HG03571 (cell line): ENCODE data around the gene LRP11.

Experiments
- ATAC-seq: cut with Tn5 transposase; IDR thresholded peaks from one replicate; pipeline ENCODE4 v1.9.1; 2021; ENCODE audit not compliant: unreplicated experiment

Gene LRP11

GRCh38 chr6:149806127-149806526 lies 58.0 kb downstream of the LRP11 start:
- ATAC-seq, result no peak

DNA sequence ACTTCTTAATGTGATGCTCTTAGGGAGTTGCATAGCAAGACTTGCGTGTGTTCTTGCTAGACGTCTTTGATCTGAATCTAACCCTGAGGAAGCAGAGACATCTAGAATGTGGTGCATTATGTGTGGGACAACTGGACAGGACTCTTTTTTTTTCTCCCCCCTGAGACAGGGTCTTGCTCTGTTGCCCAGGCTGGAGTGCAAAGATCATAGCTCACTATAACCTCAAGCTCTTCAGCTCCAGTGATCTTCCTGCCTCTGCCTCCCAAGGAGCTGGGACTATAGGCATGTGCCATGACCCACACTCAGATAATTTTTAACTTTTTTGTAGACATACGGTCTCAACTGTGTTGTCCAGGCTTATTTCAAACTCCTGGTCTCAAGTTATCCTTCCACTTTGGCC lies 80.6 kb downstream of the LRP11 start:
- ATAC-seq, result no peak

- ATAC-seq, result no peak
Observed at GRCh38 chr6:149782337-149782736, 81.8 kb downstream of the LRP11 start.

GRCh38 chr6:149781715-149782114 lies 82.4 kb downstream of the LRP11 start:
- ATAC-seq, result no peak

DNA sequence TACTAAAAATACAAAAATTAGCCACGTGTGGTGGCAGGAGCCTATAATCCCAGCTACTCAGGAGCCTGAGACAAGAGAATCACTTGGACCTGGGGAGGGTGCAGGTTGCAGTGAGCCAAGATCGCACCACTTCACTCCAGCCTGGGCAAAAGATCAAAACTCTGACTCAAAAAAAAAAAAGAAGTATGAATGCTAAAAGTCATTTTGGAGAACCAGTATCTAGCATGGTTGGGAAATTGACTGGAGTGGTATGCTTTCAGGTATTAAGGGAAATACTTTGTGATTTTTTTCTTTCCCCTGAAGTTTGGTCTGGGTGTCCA lies 84.6 kb downstream of the LRP11 start:
- ATAC-seq, result no peak

DNA sequence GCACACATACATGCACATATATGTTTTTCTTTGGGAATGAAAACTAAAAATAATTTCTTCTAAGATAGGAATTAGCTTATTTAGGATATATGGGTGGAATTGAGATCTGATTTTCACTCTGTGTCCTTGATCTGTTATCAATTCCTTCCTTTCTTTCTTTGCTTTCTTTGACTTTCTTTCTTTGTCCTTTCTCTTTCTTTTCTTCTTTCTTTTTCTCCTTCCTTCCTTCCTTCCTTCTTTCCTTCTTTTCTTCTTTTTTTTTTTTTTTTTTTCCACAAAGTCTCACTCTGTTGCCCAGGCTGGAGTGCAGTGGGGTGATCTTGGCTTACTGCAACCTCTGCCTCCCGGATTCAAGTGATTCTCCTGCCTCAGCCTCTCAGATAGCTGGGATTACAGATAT lies 86.5 kb downstream of the LRP11 start:
- ATAC-seq, result no peak

DNA sequence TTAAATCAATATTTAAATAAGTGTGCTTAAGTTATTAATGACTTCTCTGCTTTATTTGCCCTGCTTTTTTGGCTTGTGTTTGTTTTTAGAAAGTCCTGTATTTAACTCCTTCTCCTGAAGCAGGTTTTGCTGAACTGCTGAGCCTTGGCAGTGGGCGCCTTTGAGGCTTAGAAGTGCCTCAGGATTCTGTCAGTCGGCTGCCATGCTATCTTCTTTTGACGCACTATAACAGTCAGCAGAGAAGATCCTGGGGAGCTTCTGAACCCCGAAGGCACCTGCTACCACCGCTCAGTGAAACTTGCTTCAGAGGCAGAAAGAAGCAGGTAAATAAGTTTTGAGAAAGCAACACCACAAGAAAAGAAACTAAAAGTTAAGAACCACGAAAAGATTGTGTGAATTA lies 92.2 kb downstream of the LRP11 start:
- ATAC-seq, result no peak

- no peak for ATAC-seq
Observed at GRCh38 chr6:149771185-149771584, 93.0 kb downstream of the LRP11 start.

DNA sequence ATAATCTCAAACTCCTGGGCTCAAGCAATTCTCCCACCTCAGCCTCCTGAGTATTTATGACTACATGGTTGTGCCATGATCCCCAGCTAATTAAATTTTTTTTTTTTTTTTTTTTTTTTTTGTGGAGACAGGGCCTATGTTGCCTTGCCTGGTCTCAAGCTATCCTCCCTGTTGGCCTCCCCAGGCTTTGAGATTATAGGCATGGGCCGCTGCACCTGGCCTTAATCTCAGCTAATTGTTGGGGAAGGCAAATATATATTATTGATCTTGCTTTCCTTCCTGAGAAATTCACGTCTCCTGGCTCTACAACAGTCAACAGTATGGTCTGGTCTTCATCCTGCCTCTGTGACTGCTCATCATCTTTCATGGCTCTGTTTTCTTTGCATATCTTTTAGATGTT lies 94.5 kb downstream of the LRP11 start:
- no peak for ATAC-seq
